ENCODE measurements around the gene ARHGEF4. TPM values are rescaled to one million over a fixed set of nuclear protein-coding genes. Genes with fewer than 3 reads are reported as not detected.
"Not testable (repeated sequence)": the region's sequence is repeated elsewhere in the genome, so short reads cannot be mapped to it uniquely, and the experiment has no call there.

The ARHGEF4 gene
- total RNA-seq, 1 experiment from 2014 or later = 0.06 TPM

DNA sequence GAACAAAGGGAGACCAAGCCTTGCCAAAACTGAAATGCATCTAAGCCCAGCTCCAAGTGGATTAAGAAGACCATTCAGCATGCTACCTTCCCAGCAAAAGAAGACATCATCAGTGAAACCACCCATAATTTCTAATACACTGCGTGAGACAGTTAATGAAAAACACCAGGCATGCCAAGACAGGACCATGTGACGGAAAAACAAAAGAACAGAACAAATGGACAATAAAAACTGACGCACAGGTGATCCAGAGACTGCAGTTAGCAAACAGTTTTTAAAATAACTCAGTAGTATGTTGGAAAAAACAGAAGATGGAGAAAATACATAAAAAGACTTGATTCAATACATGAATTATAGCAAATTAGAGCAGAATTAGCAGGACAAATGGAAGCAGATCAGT is 241.3 kb downstream of the ARHGEF4 start:
- Histone ChIP-seq H3K27ac (no peak overlapping the region), H3K4me1 (no peaks in the 10 kb centered on the region), H3K36me3 (peaks cover 86% of the 10 kb centered on the region), H3K27me3 (no peaks in the 10 kb centered on the region), H3K9me3 (replicated peaks) (no peaks in the 10 kb centered on the region), H3K4me3 (no peak overlapping the region)
- DNase-seq = no peak

DNA sequence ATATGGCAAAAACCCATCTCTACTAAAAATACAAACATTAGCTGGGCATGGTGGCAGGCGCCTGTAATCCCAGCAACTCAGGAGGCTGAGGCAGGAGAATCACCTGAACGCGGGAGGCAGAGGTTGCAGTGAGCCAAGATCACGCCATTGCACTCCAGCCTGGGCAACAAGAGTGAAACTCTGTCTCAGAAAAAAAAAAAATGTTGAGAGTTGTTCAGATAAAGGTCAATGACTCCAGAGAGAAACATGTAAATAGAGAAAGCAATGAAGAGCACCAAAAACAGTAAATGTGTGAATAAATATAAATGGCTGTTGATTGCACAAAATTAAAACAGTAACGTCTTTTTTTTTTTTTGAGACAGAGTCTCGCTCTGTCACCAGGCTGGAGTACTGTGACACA is 243.2 kb downstream of the ARHGEF4 start:
- H3K9me3 ChIP-seq (replicated peaks); H3K4me1 ChIP-seq; DNase-seq; H3K27ac ChIP-seq; H3K27me3 ChIP-seq; H3K4me3 ChIP-seq: not testable (repeated sequence)
- peaks cover 84% of the 10 kb centered on the region for H3K36me3 ChIP-seq

DNA sequence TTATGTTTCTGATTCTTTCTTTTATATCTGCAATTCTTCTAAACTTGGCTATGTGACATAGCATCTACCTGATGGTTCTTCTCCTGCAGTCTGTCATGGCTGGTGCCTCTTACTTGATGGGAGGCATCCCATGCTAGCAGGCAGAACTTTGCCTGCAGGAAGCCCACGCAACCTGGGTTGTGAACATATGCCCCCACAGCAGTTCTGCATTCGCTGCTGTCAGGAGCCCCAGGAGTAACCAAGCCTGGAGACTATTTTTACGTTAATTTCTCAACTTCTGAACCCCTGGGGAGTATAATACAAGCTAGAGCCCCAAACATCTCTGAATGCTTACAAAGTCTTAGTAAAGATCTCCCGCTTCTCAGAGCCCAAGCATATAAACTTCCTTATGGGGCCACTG is 244.5 kb downstream of the ARHGEF4 start:
- Histone ChIP-seq H3K27me3 (no peaks in the 10 kb centered on the region), H3K4me1 (peaks cover 4% of the 10 kb centered on the region), H3K36me3 (peaks cover 86% of the 10 kb centered on the region), H3K27ac (no peak overlapping the region), H3K9me3 (replicated peaks) (no peaks in the 10 kb centered on the region), H3K4me3 (no peak overlapping the region)
- no peak for DNase-seq

DNA sequence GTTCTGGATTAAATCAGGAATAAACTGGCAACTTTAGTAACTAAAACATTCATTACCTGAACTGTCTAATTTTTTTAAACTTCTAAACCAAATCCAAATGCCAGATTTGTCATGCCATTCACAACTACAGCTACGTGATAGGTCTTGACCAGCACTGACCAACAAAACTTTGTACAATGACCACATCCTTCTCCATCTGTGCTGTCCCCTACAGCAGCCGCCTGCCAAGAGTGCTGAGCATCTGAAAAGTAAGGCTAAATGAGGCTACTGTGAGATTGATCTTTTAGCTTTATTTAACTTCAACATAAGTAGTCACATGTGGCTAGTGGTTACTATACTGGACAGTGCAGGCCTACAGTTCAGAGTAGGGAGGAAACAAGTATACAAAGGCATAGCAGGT is 248.9 kb downstream of the ARHGEF4 start:
- Histone ChIP-seq H3K27me3 (no peaks in the 10 kb centered on the region), H3K4me3 (no peak overlapping the region), H3K36me3 (peaks cover 81% of the 10 kb centered on the region), H3K27ac (peak overlapping the region; percentile 27), H3K9me3 (replicated peaks) (no peaks in the 10 kb centered on the region), H3K4me1 (peaks cover 6% of the 10 kb centered on the region)
- DNase-seq = no peak

DNA sequence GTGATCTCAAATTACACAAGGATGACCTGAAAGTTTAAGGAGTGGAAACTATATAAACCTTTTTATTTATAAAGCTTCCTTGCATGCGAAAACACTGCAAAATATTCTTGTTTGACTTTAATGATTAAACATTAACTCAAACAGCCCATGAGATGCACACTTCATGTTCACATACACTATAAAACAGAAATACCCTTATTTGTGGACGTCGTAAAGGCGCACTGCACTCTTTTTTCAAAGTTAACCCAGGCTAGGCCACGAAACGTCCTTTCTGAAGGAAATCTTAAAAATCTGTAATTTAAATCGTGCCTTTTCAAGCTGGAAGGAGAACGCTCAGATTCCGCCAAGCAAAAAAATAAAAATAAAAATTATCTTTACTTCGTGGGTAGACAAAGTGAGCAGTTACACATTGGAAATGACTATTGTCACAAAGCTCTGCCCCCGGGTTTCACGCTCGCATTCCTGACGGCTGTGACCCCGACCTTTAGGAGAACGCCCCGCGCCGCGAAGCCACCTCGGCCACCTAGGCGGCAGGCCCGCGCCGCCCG is 255.8 kb downstream of the ARHGEF4 start:
- peak overlapping the region; percentile 35; the same call in 1 of the 2 replicates for H3K27ac ChIP-seq
- no peak for DNase-seq
- H3K27me3 ChIP-seq = no peaks in the 10 kb centered on the region
- H3K4me1 ChIP-seq = no peaks in the 10 kb centered on the region
- peak overlapping the region; percentile 82 for H3K4me3 ChIP-seq
- no peaks in the 10 kb centered on the region for H3K9me3 ChIP-seq (replicated peaks)
- peaks cover 29% of the 10 kb centered on the region for H3K36me3 ChIP-seq

DNA sequence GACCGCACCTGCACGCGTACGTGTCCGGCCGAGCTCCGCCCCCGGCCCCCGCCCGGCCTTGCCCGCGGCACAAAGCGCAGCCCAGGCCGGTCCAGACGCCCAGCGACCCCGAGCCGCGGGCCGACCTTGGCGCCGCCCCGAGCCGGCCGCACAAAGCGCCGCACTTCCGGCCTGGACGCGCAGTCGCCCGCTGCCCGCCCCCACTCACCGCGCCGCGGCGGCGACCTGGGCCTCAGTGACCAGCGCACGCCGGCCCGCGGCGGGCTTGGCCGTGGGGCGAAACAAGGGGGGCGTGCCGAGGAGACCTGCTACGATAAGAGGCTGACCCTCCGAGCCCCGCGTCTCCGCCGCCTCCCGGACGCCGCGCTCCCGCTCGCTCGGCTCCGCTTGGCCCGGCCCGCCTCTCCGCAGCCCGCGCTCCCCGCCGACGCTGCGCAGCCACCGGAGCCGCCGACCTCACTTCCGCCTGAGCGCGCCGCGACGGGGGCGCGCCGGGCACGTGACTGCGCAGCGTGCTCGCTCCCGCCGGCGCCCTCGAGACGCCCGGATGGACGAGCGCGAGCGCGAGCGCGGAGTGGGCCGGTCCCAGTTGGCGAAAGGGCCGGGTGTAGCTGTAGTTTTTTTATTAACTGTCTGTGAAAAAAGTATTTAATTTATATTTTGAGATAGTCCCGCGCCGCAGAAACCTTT is 256.4 kb downstream of the ARHGEF4 start, which contains the start of gene FAM168B:
FAM168B (minus strand) TSS at position 455 of the 690 bp plus-strand sequence. CDS start 10,814 bp downstream, outside the sequence.
- Histone ChIP-seq H3K4me3 (peak within 1 kb of the TSS; percentile 82), H3K4me1 (no peaks in the 10 kb centered on the region), H3K27ac (peak within 1 kb of the TSS; percentile 76), H3K27me3 (no peaks in the 10 kb centered on the region), H3K9me3 (replicated peaks) (no peaks in the 10 kb centered on the region), H3K36me3 (peaks cover 22% of the 10 kb centered on the region)
- DNase-seq = peak; percentile 81 to 87

DNA sequence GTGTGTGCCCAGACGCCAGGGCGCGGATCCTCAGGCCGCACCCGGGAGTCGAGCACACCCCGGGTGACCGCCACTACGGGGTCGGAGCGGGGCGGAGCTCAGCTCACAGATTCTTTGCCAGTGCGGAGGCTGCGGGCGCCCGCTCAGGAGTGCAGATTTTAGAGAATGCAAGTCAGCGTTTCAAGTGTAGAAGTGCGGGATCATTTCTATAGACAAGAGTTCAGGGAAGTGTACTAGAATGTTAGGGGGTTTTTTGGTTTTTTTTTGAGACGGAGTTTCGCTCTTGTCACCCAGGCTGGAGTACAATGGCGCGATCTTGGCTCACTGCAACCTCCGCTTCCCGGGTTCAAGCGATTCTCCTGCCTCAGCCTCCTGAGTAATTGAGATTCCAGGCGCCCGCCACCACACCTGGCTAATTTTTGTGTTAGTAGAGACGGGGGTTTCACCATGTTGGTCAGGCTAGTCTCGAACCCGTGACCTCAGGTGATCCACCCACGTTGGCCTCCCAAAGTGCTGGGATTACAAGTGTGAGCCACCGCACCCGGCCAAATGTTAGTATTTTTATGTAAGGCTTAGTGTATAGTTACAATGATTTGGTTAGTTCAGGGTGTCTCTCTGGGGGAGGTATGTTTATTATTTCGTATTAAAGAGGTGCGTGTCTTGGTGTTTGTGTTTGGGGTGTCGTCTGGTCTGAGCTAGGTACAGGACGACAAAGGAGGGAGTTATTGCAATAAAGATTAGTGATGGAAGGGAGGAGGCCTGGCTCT is 257.2 kb downstream of the ARHGEF4 start:
- Histone ChIP-seq H3K4me1 (no peaks in the 10 kb centered on the region), H3K36me3 (peaks cover 15% of the 10 kb centered on the region), H3K9me3 (replicated peaks) (no peaks in the 10 kb centered on the region), H3K27me3 (no peaks in the 10 kb centered on the region), H3K27ac (peak overlapping the region; percentile 76), H3K4me3 (peak overlapping the region; percentile 82)
- peak; percentile 69 to 76 for DNase-seq

DNA sequence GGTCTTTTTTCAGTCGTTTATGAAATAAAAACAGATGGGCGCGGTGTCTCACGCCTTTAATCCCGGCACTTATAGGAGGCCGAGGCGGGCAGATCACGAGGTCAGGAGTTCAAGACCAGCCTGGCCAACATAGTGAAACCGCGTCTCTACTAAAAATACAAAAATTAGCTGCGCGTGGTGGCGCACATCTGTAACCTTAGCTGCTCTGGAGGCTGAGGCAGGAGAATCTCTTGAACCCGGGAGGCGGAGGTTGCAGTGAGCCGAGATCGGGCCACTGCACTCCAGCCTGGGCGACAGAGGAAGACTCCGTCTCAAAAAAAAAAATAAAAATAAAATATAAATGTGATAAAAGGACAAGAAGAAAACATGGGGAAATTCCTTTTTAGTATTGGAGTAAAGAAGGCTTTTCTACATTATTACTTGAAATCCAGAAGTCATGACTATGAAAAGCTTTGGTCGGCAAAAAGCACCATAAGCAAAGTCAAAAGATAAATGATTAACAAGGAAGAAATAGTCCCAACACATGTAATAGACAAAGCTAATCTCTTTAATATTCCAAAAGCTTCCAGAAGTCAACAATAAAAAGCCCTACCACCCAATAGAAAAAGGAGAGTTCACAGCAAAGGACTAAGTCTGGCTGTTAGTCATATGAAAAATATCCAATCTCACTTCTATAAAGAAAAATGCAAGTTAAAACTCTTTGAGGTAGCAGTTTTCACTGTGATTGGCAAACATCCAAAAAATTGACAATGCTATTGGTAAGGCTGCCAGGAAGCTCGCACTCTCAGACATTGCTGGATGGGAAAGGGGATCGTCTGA is 258.0 kb downstream of the ARHGEF4 start:
- DNase-seq = peak in 1 of 2 experiments; percentile 21
- no peak overlapping the region for H3K27ac ChIP-seq
- H3K27me3 ChIP-seq = no peaks in the 10 kb centered on the region
- H3K9me3 ChIP-seq (replicated peaks) = no peaks in the 10 kb centered on the region
- no peaks in the 10 kb centered on the region for H3K4me1 ChIP-seq
- H3K4me3 ChIP-seq = no peak overlapping the region
- H3K36me3 ChIP-seq = peaks cover 9% of the 10 kb centered on the region

Other genes starting within 250 kb of the ARHGEF4 start
- not detected in 2 replicates for gene CFC1, start 237.3 kb upstream of the ARHGEF4 start, total RNA-seq (2014; rRNA removed; shearing (Covaris generic))
- gene POTEJ, start 225.5 kb upstream of the ARHGEF4 start, total RNA-seq (2014; rRNA removed; shearing (Covaris generic)) = 0.06 TPM in 1 of 2 replicates, not detected in the other
- not detected in 2 replicates for gene GPR148, start 107.8 kb upstream of the ARHGEF4 start, total RNA-seq (2014; rRNA removed; shearing (Covaris generic))
- gene AMER3, start 81.4 kb upstream of the ARHGEF4 start, total RNA-seq (2014; rRNA removed; shearing (Covaris generic)) = not detected in 2 replicates

Data from SJCRH30 (cell line).